Measurements from ENCODE around the gene VAV2.

- no peak for TF ChIP-seq POLR2A (IDR thresholded peaks at IDR 0.05; ENCODE audit: low read depth)
- TF ChIP-seq EP300 (IDR thresholded peaks at IDR 0.05): no peak
- TF ChIP-seq CTCF (IDR thresholded peaks at IDR 0.05): no peak
- TF ChIP-seq POLR2AphosphoS5 (IDR thresholded peaks at IDR 0.05): no peak
These were observed 35.4 kb upstream of the VAV2 start for GRCh38 chr9:134027561-134027960.

Data from esophagus muscularis mucosa (tissue), 4 donors.